OCI-LY3 (cell line): ENCODE results near the gene SH3RF3.

Experiments used
- H2AFZ ChIP-seq: fragments of 200-600, 300-600 bp; shearing (Covaris generic); 2 replicates; pipeline ENCODE4 v1.6.0; 2014; ENCODE audit warnings: antibody characterized with exemption, low read depth, low read length
- H3K27ac ChIP-seq: fragments of 200-600, 300-600 bp; sonication (generic); 2 replicates; pipeline ENCODE4 v1.5.1; 2014; ENCODE audit warnings: mild to moderate bottlenecking, low read length, moderate library complexity, mixed read lengths
- H3K27me3 ChIP-seq: fragments of 200-600, 300-600 bp; sonication (generic); 2 replicates; pipeline ENCODE4 v1.6.1; 2014; ENCODE audit warnings: low read depth, low read length, mixed read lengths
- H3K36me3 ChIP-seq: fragments of 200-600, 300-600 bp; sonication (generic); replicated peaks from 2 replicates; pipeline ENCODE3; 2014; ENCODE audit warnings: low read depth, low read length, mixed read lengths
- H3K4me1 ChIP-seq: fragments of 300-600, 200-600 bp; sonication (generic); 2 replicates; pipeline ENCODE4 v1.6.1; 2014; ENCODE audit warnings: low read length, mixed read lengths
- H3K4me2 ChIP-seq: fragments of 200-600, 300-600 bp; sonication (generic); 2 replicates; pipeline ENCODE4 v1.6.1; 2014; ENCODE audit warnings: low read length, mixed read lengths
- H3K4me3 ChIP-seq: fragments of 300-600, 200-600 bp; sonication (generic); 2 replicates; pipeline ENCODE4 v1.5.1; 2014; ENCODE audit warnings: antibody characterized with exemption, mild to moderate bottlenecking, low read length, moderate library complexity
- H3K79me2 ChIP-seq: fragments of 300-600, 200-600 bp; shearing (Covaris generic); 2 replicates; pipeline ENCODE4 v1.6.1; 2014; ENCODE audit warnings: mild to moderate bottlenecking, low read length, mixed read lengths
- H3K9ac ChIP-seq: fragments of 300-600, 200-600 bp; shearing (Covaris generic); 2 replicates; pipeline ENCODE4 v1.6.0; 2014; ENCODE audit warnings: mild to moderate bottlenecking, low read length, moderate library complexity
- H3K9me3 ChIP-seq: fragments of 200-600, 300-600 bp; shearing (Covaris generic); 2 replicates; pipeline ENCODE4 v1.6.1; 2014; ENCODE audit warnings: low read length, mixed read lengths; ENCODE audit not compliant: insufficient read depth
- H4K20me1 ChIP-seq: fragments of 200-600, 300-600 bp; sonication (generic); 2 replicates; pipeline ENCODE4 v1.6.1; 2016; ENCODE audit warnings: low read length, mixed read lengths; ENCODE audit not compliant: insufficient read depth
- EZH2phosphoT487 ChIP-seq: fragments of 200-600 bp; shearing (Covaris generic); IDR thresholded peaks from 2 replicates; pipeline ENCODE4 v1.6.1; 2018; ENCODE audit warnings: antibody characterized with exemption, mixed run types, low read depth
- TF ChIP-seq, protein P1 (sequence below): fragments of 200-600, 300-600 bp; sonication (generic); IDR thresholded peaks from 2 replicates; pipeline ENCODE4 v1.5.1; 2014; ENCODE audit warnings: antibody characterized with exemption, low read length, low read depth

Gene SH3RF3

DNA sequence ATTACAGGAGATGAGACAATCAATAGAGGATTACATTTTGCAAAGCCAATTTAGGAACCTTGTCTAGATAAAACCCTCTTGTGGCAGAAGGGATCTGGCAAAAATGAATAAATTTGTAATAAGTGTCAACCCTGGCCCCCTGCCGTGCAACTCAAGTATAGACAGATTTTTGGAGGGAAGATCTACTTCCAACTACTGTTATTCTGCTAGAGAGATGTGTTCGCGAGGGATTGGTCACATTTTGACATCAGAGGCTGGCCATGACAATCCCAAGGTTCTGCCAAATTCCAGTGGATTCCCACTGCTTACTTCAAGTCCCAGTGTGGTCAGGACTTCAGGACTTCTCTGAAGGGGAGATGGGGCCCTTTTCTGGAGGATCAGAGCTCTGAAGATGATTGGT is 192.6 kb downstream of the SH3RF3 start:
- no peak overlapping the region for H3K27ac ChIP-seq
- no peak overlapping the region for H3K4me3 ChIP-seq
- no peak overlapping the region for H3K4me2 ChIP-seq
- H3K4me1 ChIP-seq: no peaks in the 10 kb centered on the region
- no peaks in the 10 kb centered on the region for H4K20me1 ChIP-seq
- no peak overlapping the region for H2AFZ ChIP-seq
- no peak overlapping the region for H3K9ac ChIP-seq
- TF ChIP-seq EZH2phosphoT487: no peak
- TF ChIP-seq, protein P1, sequence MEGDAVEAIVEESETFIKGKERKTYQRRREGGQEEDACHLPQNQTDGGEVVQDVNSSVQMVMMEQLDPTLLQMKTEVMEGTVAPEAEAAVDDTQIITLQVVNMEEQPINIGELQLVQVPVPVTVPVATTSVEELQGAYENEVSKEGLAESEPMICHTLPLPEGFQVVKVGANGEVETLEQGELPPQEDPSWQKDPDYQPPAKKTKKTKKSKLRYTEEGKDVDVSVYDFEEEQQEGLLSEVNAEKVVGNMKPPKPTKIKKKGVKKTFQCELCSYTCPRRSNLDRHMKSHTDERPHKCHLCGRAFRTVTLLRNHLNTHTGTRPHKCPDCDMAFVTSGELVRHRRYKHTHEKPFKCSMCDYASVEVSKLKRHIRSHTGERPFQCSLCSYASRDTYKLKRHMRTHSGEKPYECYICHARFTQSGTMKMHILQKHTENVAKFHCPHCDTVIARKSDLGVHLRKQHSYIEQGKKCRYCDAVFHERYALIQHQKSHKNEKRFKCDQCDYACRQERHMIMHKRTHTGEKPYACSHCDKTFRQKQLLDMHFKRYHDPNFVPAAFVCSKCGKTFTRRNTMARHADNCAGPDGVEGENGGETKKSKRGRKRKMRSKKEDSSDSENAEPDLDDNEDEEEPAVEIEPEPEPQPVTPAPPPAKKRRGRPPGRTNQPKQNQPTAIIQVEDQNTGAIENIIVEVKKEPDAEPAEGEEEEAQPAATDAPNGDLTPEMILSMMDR: no peak
- H3K79me2 ChIP-seq: no peaks in the 10 kb centered on the region
- peaks cover 25% of the 10 kb centered on the region for H3K27me3 ChIP-seq
- no peaks in the 10 kb centered on the region for H3K36me3 ChIP-seq
- H3K9me3 ChIP-seq: no peaks in the 10 kb centered on the region

DNA sequence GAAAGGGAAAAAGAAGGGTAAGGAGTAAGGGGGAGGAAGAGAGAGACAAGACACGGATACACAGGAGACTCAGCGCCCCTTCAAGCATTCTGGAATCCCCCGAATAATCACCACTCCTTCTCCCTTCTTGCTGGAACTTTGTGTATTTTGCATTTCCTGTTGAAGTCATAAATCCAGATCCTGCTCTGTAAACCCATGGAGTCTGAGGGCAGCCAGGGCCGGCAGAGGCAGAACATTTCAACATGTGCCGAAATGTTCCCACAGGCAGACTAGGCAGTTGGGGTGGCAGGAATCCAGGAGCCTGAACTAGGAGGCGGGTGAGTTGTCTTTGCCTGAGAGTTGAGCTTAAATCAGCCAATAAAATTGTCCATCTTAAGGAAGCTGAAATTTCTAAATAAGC is 193.1 kb downstream of the SH3RF3 start:
- TF ChIP-seq EZH2phosphoT487: no peak
- TF ChIP-seq, protein P1: no peak
- no peaks in the 10 kb centered on the region for H4K20me1 ChIP-seq
- H2AFZ ChIP-seq: no peak overlapping the region
- H3K27ac ChIP-seq: no peak overlapping the region
- no peak overlapping the region for H3K4me3 ChIP-seq
- H3K4me1 ChIP-seq: no peaks in the 10 kb centered on the region
- H3K4me2 ChIP-seq: no peak overlapping the region
- no peak overlapping the region for H3K9ac ChIP-seq
- no peaks in the 10 kb centered on the region for H3K79me2 ChIP-seq
- peaks cover 29% of the 10 kb centered on the region for H3K27me3 ChIP-seq
- H3K36me3 ChIP-seq: no peaks in the 10 kb centered on the region
- no peaks in the 10 kb centered on the region for H3K9me3 ChIP-seq

DNA sequence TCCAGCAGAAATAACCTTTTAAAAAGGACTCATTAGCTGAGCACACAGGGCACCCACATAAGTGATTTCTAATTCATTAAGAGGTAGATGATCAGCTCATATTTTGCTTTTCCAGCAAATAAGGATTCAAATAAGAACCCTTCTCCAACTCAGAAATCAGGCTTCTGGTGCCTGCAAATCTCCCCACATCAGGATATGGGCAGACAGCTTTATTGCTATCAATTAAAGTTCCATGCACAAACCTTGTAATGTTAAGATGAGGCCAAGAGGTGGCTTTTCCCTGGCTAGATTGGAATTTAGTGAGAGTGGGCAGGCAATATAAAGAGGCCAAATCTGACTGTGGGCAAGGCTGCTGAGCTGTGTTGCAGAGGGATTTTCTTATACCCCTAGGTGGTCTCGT is 193.6 kb downstream of the SH3RF3 start:
- Histone ChIP-seq H3K79me2 (no peaks in the 10 kb centered on the region), H3K4me2 (no peak overlapping the region), H3K27me3 (peaks cover 33% of the 10 kb centered on the region), H3K27ac (no peak overlapping the region), H4K20me1 (no peaks in the 10 kb centered on the region), H2AFZ (no peak overlapping the region), H3K4me3 (no peak overlapping the region), H3K9me3 (no peaks in the 10 kb centered on the region), H3K4me1 (no peaks in the 10 kb centered on the region), H3K36me3 (no peaks in the 10 kb centered on the region), H3K9ac (no peak overlapping the region)
- TF ChIP-seq EZH2phosphoT487: no peak
- TF ChIP-seq, protein P1: no peak

DNA sequence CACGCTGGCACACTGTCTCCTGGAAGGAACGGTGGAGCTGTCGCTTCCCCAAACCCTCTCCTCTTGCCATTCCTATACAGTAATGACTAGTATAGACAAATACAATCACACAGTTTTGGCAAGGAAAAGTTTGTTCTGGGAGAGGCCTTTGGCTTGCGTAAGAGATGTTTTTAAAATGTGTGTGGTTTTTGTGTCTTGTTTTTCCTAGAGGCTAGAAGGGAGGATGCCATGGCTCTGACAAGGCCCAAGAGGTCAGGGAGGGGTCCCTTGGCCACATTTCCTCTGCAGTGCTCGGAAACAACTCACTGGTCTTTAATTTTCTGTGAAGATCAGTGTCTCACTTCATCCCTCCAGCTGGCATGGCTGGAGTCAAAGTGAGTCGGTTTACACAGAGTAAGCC is 195.9 kb downstream of the SH3RF3 start:
- H3K36me3 ChIP-seq: no peaks in the 10 kb centered on the region
- H4K20me1 ChIP-seq: no peaks in the 10 kb centered on the region
- no peak overlapping the region for H2AFZ ChIP-seq
- H3K4me1 ChIP-seq: no peaks in the 10 kb centered on the region
- no peak overlapping the region for H3K9ac ChIP-seq
- no peaks in the 10 kb centered on the region for H3K79me2 ChIP-seq
- no peak for TF ChIP-seq EZH2phosphoT487
- TF ChIP-seq, protein P1: no peak
- no peak overlapping the region for H3K4me2 ChIP-seq
- no peak overlapping the region for H3K4me3 ChIP-seq
- H3K9me3 ChIP-seq: no peaks in the 10 kb centered on the region
- H3K27ac ChIP-seq: no peak overlapping the region
- H3K27me3 ChIP-seq: peaks cover 39% of the 10 kb centered on the region
